ENCODE measurements around the gene TOP1. TPM values are rescaled to one million over a fixed set of nuclear protein-coding genes. Genes with fewer than 3 reads are reported as not detected.

TOP1 gene
- polyA plus RNA-seq, 1 of the 3 experiments (the other 2 are of a cell fraction), result 11.9 TPM

- H3K9me2 ChIP-seq, result no peaks in the 10 kb centered on the region
- H3K9me3 ChIP-seq, result no peaks in the 10 kb centered on the region
- H3K79me2 ChIP-seq (ENCODE audit: insufficient read depth), result no peaks in the 10 kb centered on the region
- WGBS (ENCODE audit: low lambda C conversion rate), result 94% methylated on average over 3 of the region's 3 CpGs
- H3K27ac ChIP-seq (ENCODE audit: low read depth in 2 of 2, low read length in 1 of 2), result no peak overlapping the region
- no peak overlapping the region for H3K4me3 ChIP-seq (ENCODE audit: low read depth in 2 of 2, low read length in 1 of 2)
- ChIA-PET CTCF (interaction anchor here (1.1 to 1.5 kb wide), 3 partner anchors 15 to 322 kb away, joined by 3 to 4 read pairs (median 3); no protein-coding TSS in a partner anchor), POLR2A (interaction anchor here (0.7 to 0.9 kb wide), 2 partner anchors 11 to 18 kb away, joined by 3 read pairs; partner anchors contain the start of gene TOP1)
- TF ChIP-seq MEF2A (IDR thresholded peaks at IDR 0.05; ENCODE audit: borderline replicate concordance, low read depth), result no peak
- no peak overlapping the region for H3K9ac ChIP-seq
- H3K4me1 ChIP-seq (ENCODE audit: control insufficient read depth in 1 of 2, insufficient read depth in 2 of 2, low read depth in 1 of 2, low read length in 1 of 2), result peaks cover 0 to 6% of the 10 kb centered on the region in 2 experiments; a peak in 2 of 4 replicates
- DNase-seq, result no peak
- no peaks in the 10 kb centered on the region for H3F3A ChIP-seq (replicated peaks; ENCODE audit: insufficient read depth)
- H2AFZ ChIP-seq (ENCODE audit: low read depth), result no peak overlapping the region
- H4K20me1 ChIP-seq (ENCODE audit: insufficient read depth), result no peaks in the 10 kb centered on the region
- H3K4me2 ChIP-seq, result no peak overlapping the region
- H3K36me3 ChIP-seq (replicated peaks in 1 of 2; ENCODE audit: control insufficient read depth in 1 of 2, insufficient read depth in 2 of 2, low read length in 1 of 2), result no peaks in the 10 kb centered on the region
- no peaks in the 10 kb centered on the region for H3K27me3 ChIP-seq (ENCODE audit: insufficient read depth)
These were observed 11.1 kb upstream of the TOP1 start for GRCh38 chr20:41017448-41018042.

- Histone ChIP-seq H3K27ac (ENCODE audit: low read depth in 2 of 2, low read length in 1 of 2) (no peak overlapping the region), H3K9me2 (no peaks in the 10 kb centered on the region), H3K9ac (no peak overlapping the region), H3K9me3 (no peaks in the 10 kb centered on the region), H3K4me1 (ENCODE audit: control insufficient read depth in 1 of 2, insufficient read depth in 2 of 2, low read depth in 1 of 2, low read length in 1 of 2) (no peaks in the 10 kb centered on the region), H2AFZ (ENCODE audit: low read depth) (no peak overlapping the region), H4K20me1 (ENCODE audit: insufficient read depth) (no peaks in the 10 kb centered on the region), H3K4me2 (no peak overlapping the region), H3F3A (replicated peaks; ENCODE audit: insufficient read depth) (no peaks in the 10 kb centered on the region), H3K4me3 (ENCODE audit: low read depth in 2 of 2, low read length in 1 of 2) (no peak overlapping the region), H3K79me2 (ENCODE audit: insufficient read depth) (no peaks in the 10 kb centered on the region), H3K36me3 (replicated peaks in 1 of 2; ENCODE audit: control insufficient read depth in 1 of 2, insufficient read depth in 2 of 2, low read length in 1 of 2) (no peaks in the 10 kb centered on the region), H3K27me3 (ENCODE audit: insufficient read depth) (no peaks in the 10 kb centered on the region)
- TF ChIP-seq MAX (IDR thresholded peaks at IDR 0.05; ENCODE audit: low read depth) (no peak), RAD21 (IDR thresholded peaks at IDR 0.05; ENCODE audit: low read length) (no peak), FOXM1 (IDR thresholded peaks at IDR 0.05; ENCODE audit: low read depth) (no peak), NFIC (IDR thresholded peaks at IDR 0.05; ENCODE audit: borderline replicate concordance) (no peak), REST (IDR thresholded peaks at IDR 0.05; ENCODE audit: low read depth, low read length) (no peak), EP300 (IDR thresholded peaks at IDR 0.05; ENCODE audit: borderline replicate concordance in 1 of 2, low read depth in 1 of 2, low read length in 1 of 2) (no peak), CHD2 (IDR thresholded peaks at IDR 0.05; ENCODE audit: low read length, partially characterized antibody) (no peak), TEAD4 (IDR thresholded peaks at IDR 0.05; ENCODE audit: borderline replicate concordance, insufficient read depth) (no peak), GATA2 (CRISPR knock-in tag; IDR thresholded peaks at IDR 0.05) (no peak), USF2 (IDR thresholded peaks at IDR 0.05; ENCODE audit: borderline replicate concordance, low read depth, low read length) (no peak), EZH2phosphoT487 (IDR thresholded peaks at IDR 0.05; ENCODE audit: borderline replicate concordance, low read depth) (no peak), POLR2AphosphoS5 (IDR thresholded peaks at IDR 0.05; ENCODE audit: low read depth, low read length) (no peak), TCF12 (IDR thresholded peaks at IDR 0.05) (no peak), RFX5 (IDR thresholded peaks at IDR 0.05; ENCODE audit: low read length) (no peak)
- ChIA-PET POLR2A (interaction anchor here (0.7 to 0.9 kb wide), 2 partner anchors 10 to 17 kb away, joined by 3 read pairs; partner anchors contain the start of gene TOP1), CTCF (interaction anchor here (0.7 to 1.5 kb wide), 3 partner anchors 14 to 71 kb away, joined by 3 read pairs; no protein-coding TSS in a partner anchor)
- WGBS (ENCODE audit: low lambda C conversion rate), result 84% methylated on average over 2 of the region's 2 CpGs
- DNase-seq, result no peak
These were observed 10.5 kb upstream of the TOP1 start for GRCh38 chr20:41018153-41018552.
